Measurements from ENCODE around the gene C1orf35. TPM values are rescaled to one million over a fixed set of nuclear protein-coding genes. Genes with fewer than 3 reads are reported as not detected.

The C1orf35 gene
- total and polyA plus RNA-seq, 2 experiments from 2014 or later = 14.0 to 67.6 TPM

DNA sequence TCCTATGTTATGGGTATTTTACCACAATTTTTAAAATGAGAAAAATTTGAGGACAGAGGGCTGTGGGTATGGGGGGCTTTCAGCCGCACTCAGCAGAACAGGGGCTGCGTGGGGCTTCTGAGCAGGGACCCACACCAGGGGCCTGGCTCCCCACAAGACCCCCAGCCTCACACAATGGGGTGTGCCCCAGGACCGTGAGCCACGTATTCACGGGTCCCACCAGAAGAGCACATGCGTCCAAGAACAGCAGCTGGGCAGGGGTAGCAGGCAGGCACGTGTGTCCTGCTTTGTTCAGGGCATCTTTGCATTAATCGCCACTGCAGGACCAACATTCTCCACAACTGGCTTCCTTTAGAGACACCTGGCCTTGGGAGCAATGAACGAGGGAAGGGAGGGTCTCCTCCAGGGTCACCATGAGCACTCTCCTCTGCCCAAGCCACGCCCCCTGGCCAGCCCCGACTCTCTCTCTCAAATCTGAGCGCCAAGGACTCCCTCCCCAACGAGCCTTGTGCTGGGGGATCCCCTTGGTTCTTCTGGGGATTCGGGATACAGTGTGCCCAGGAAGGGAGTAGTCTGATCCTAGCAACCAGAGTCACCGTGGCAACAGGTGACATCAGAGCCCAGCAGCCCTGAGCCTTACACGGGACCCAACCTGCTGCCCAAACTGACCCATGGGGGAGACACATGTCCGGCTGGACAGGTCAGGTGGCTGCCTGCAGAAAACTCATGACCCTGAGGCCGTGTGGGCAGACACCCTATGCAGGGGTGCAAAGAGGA lies 28.0 kb downstream of the C1orf35 start (continued):
- TF ChIP-seq, protein P1, sequence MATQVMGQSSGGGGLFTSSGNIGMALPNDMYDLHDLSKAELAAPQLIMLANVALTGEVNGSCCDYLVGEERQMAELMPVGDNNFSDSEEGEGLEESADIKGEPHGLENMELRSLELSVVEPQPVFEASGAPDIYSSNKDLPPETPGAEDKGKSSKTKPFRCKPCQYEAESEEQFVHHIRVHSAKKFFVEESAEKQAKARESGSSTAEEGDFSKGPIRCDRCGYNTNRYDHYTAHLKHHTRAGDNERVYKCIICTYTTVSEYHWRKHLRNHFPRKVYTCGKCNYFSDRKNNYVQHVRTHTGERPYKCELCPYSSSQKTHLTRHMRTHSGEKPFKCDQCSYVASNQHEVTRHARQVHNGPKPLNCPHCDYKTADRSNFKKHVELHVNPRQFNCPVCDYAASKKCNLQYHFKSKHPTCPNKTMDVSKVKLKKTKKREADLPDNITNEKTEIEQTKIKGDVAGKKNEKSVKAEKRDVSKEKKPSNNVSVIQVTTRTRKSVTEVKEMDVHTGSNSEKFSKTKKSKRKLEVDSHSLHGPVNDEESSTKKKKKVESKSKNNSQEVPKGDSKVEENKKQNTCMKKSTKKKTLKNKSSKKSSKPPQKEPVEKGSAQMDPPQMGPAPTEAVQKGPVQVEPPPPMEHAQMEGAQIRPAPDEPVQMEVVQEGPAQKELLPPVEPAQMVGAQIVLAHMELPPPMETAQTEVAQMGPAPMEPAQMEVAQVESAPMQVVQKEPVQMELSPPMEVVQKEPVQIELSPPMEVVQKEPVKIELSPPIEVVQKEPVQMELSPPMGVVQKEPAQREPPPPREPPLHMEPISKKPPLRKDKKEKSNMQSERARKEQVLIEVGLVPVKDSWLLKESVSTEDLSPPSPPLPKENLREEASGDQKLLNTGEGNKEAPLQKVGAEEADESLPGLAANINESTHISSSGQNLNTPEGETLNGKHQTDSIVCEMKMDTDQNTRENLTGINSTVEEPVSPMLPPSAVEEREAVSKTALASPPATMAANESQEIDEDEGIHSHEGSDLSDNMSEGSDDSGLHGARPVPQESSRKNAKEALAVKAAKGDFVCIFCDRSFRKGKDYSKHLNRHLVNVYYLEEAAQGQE (IDR thresholded peaks at IDR 0.05; ENCODE audit: unreplicated experiment) = no peak
- no peak for TF ChIP-seq ZNF331 (CRISPR knock-in tag; IDR thresholded peaks at IDR 0.05; ENCODE audit: low read depth)
- no peak for TF ChIP-seq JUNB (IDR thresholded peaks at IDR 0.05; ENCODE audit: unreplicated experiment)
- TF ChIP-seq POLR2AphosphoS5 (IDR thresholded peaks at IDR 0.05; ENCODE audit: low read depth) = no peak
- no peak for TF ChIP-seq EZH2phosphoT487 (IDR thresholded peaks at IDR 0.05; ENCODE audit: unreplicated experiment)
- TF ChIP-seq, protein P2, sequence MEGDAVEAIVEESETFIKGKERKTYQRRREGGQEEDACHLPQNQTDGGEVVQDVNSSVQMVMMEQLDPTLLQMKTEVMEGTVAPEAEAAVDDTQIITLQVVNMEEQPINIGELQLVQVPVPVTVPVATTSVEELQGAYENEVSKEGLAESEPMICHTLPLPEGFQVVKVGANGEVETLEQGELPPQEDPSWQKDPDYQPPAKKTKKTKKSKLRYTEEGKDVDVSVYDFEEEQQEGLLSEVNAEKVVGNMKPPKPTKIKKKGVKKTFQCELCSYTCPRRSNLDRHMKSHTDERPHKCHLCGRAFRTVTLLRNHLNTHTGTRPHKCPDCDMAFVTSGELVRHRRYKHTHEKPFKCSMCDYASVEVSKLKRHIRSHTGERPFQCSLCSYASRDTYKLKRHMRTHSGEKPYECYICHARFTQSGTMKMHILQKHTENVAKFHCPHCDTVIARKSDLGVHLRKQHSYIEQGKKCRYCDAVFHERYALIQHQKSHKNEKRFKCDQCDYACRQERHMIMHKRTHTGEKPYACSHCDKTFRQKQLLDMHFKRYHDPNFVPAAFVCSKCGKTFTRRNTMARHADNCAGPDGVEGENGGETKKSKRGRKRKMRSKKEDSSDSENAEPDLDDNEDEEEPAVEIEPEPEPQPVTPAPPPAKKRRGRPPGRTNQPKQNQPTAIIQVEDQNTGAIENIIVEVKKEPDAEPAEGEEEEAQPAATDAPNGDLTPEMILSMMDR (conservative IDR thresholded peaks at IDR 0.05; ENCODE audit: low read depth in 2 of 2) = no peak

DNA sequence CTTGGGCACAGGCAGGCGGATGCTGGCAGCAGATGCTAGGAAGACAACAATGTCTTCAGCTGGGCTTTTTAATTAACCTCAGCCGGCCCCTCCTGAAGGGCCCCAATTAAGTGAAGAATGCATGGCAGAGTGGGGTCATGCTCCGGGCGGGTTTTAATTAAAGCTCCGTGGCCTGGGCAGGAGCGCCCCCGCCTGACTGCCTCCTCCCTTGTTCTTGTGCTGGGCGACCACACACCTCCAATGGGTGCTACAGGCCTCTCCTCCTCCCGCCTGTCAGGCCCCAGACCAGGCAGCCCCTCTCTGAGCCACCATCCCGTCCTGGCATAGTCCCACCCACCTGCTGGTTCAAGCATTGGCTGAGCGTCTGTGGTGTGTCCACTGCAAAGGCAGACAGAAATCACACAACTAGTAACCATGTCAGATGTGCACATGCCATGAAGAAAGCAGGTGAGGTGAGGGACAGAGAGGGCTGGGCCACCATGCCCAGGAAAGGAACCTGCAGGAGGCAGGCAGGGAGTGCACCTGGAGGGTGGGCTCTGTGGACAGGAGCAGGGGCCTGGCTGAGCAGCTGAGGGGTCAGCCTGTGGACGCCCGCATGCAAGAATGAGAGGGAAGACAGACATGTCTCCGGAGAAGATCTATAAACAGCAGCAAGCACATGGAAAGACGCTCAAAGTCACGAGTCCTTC lies 29.1 kb downstream of the C1orf35 start:
- Histone ChIP-seq H3K36me3 (ENCODE audit: insufficient read depth) (no peaks in the 10 kb centered on the region), H3F3A (replicated peaks; ENCODE audit: low read depth) (no peaks in the 10 kb centered on the region), H3K4me2 (no peak overlapping the region), H3K27me3 (ENCODE audit: insufficient read depth) (peaks cover 98% of the 10 kb centered on the region), H2AFZ (no peak overlapping the region), H3K27ac (ENCODE audit: low read depth) (no peak overlapping the region), H3K79me2 (replicated peaks; ENCODE audit: insufficient read depth) (no peaks in the 10 kb centered on the region), H3K9me2 (ENCODE audit: insufficient read depth) (no peaks in the 10 kb centered on the region), H4K20me1 (replicated peaks; ENCODE audit: insufficient read depth) (no peaks in the 10 kb centered on the region; the same call in 1 of the 2 replicates), H3K4me3 (no peak overlapping the region), H3K4me1 (ENCODE audit: insufficient read depth) (peaks cover 5% of the 10 kb centered on the region; the same call in 1 of the 2 replicates)
- H3K9me3 Mint-ChIP-seq = no peaks in the 10 kb centered on the region
- no peak overlapping the region for H3K27ac Mint-ChIP-seq
- no peak for TF ChIP-seq NANOG (IDR thresholded peaks at IDR 0.05; ENCODE audit: borderline replicate concordance)
- TF ChIP-seq, protein P2 (conservative IDR thresholded peaks at IDR 0.05; ENCODE audit: low read depth in 2 of 2) = peak; percentile 44 to 84
- H3K27me3 Mint-ChIP-seq (ENCODE audit: insufficient read depth, low read depth, poor library complexity) = peaks cover 74% of the 10 kb centered on the region
- peak; percentile 64 for DNase-seq (ENCODE audit: low spot score)
- ATAC-seq = peak; percentile 75
- peaks cover 7% of the 10 kb centered on the region for H3K4me1 Mint-ChIP-seq
- no peaks in the 10 kb centered on the region for H3K36me3 Mint-ChIP-seq (ENCODE audit: low read depth)
- no peak overlapping the region for H3K4me3 Mint-ChIP-seq
